Ectodermal cell (in vitro differentiated cells): Measurements from ENCODE around the gene DCAKD.

ENCODE experiments used
- H3K27ac ChIP-seq: 2 replicates; pipeline ENCODE4 v1.7.0; 2013; ENCODE audit warnings: mild to moderate bottlenecking, low read depth, low read length; ENCODE audit not compliant: insufficient read depth, poor library complexity, severe bottlenecking
- H3K27me3 ChIP-seq: 2 replicates; pipeline ENCODE4 v1.7.0; 2013; ENCODE audit warnings: mild to moderate bottlenecking, low read length; ENCODE audit not compliant: insufficient read depth, control insufficient read depth, poor library complexity, severe bottlenecking
- H3K36me3 ChIP-seq: one replicate; pipeline ENCODE4 v1.7.0; 2013; ENCODE audit warnings: low read length; ENCODE audit not compliant: control insufficient read depth, insufficient read depth
- H3K4me1 ChIP-seq: one replicate; pipeline ENCODE4 v1.7.0; 2013; ENCODE audit warnings: low read length; ENCODE audit not compliant: control insufficient read depth, insufficient read depth
- H3K4me3 ChIP-seq: 2 replicates; pipeline ENCODE4 v1.7.0; 2013; ENCODE audit warnings: low read depth, low read length, control low read depth; ENCODE audit not compliant: insufficient read depth
- H3K9me3 ChIP-seq: 2 replicates; pipeline ENCODE4 v1.7.0; 2013; ENCODE audit warnings: mild to moderate bottlenecking, low read length, moderate library complexity; ENCODE audit not compliant: control insufficient read depth
- WGBS, 2 experiments: methylation state at CpG; one replicate each; pipeline ENCODE4 v1.1.7; 2013; ENCODE audit warnings: missing lambda C conversion rate in 2 of 2; 5-methylcytosine and 5-hydroxymethylcytosine counted together

Gene DCAKD

GRCh38 chr17:45003877-45004276 is 47.6 kb downstream of the DCAKD start:
- H3K4me3 ChIP-seq: no peak overlapping the region
- H3K36me3 ChIP-seq: no peaks in the 10 kb centered on the region
- H3K27ac ChIP-seq: no peak overlapping the region
- 35 to 45% methylated on average over 8 of the region's 8 CpGs for WGBS, 2 experiments
- H3K4me1 ChIP-seq: peaks cover 22% of the 10 kb centered on the region
- H3K9me3 ChIP-seq: peaks cover 3% of the 10 kb centered on the region
- peaks cover 3% of the 10 kb centered on the region for H3K27me3 ChIP-seq

GRCh38 chr17:45001310-45001709 is 50.1 kb downstream of the DCAKD start:
- Histone ChIP-seq H3K36me3 (no peaks in the 10 kb centered on the region), H3K4me1 (peaks cover 18% of the 10 kb centered on the region), H3K27me3 (no peaks in the 10 kb centered on the region), H3K9me3 (peaks cover 3% of the 10 kb centered on the region), H3K4me3 (no peak overlapping the region), H3K27ac (no peak overlapping the region)
- 88 to 90% methylated on average over 3 of the region's 3 CpGs for WGBS, 2 experiments

GRCh38 chr17:44999433-44999832 is 52.0 kb downstream of the DCAKD start:
- H3K4me1 ChIP-seq: peaks cover 12% of the 10 kb centered on the region
- H3K4me3 ChIP-seq: no peak overlapping the region
- H3K36me3 ChIP-seq: no peaks in the 10 kb centered on the region
- H3K27me3 ChIP-seq: no peaks in the 10 kb centered on the region
- H3K9me3 ChIP-seq: peaks cover 3% of the 10 kb centered on the region
- WGBS, 2 experiments: 100% methylated on average over 1 to 3 of the region's 3 CpGs
- H3K27ac ChIP-seq: no peak overlapping the region

- peaks cover 3% of the 10 kb centered on the region for H3K9me3 ChIP-seq
- no peaks in the 10 kb centered on the region for H3K36me3 ChIP-seq
- no peak overlapping the region for H3K4me3 ChIP-seq
- no peaks in the 10 kb centered on the region for H3K27me3 ChIP-seq
- H3K4me1 ChIP-seq: peaks cover 6% of the 10 kb centered on the region
- no peak overlapping the region for H3K27ac ChIP-seq
These were observed 52.8 kb downstream of the DCAKD start for GRCh38 chr17:44998646-44999045.

- peaks cover 3% of the 10 kb centered on the region for H3K4me1 ChIP-seq
- H3K27me3 ChIP-seq: no peaks in the 10 kb centered on the region
- H3K36me3 ChIP-seq: no peaks in the 10 kb centered on the region
- H3K9me3 ChIP-seq: peaks cover 3% of the 10 kb centered on the region
- H3K4me3 ChIP-seq: no peak overlapping the region
- no peak overlapping the region for H3K27ac ChIP-seq
- 70 to 75% methylated on average over 7 of the region's 7 CpGs for WGBS, 2 experiments
These were observed 53.5 kb downstream of the DCAKD start for GRCh38 chr17:44997733-44998520.

GRCh38 chr17:44996304-44996703 is 55.1 kb downstream of the DCAKD start:
- Histone ChIP-seq H3K4me3 (no peak overlapping the region), H3K9me3 (peaks cover 3% of the 10 kb centered on the region), H3K27ac (no peak overlapping the region), H3K4me1 (peaks cover 3% of the 10 kb centered on the region), H3K36me3 (no peaks in the 10 kb centered on the region), H3K27me3 (no peaks in the 10 kb centered on the region)
- 82 to 93% methylated on average over 9 to 10 of the region's 10 CpGs for WGBS, 2 experiments

GRCh38 chr17:44995436-44996001 is 55.9 kb downstream of the DCAKD start:
- no peak overlapping the region for H3K4me3 ChIP-seq
- no peaks in the 10 kb centered on the region for H3K36me3 ChIP-seq
- 78 to 80% methylated on average over 11 of the region's 11 CpGs for WGBS, 2 experiments
- H3K9me3 ChIP-seq: peaks cover 3% of the 10 kb centered on the region
- no peaks in the 10 kb centered on the region for H3K27me3 ChIP-seq
- H3K27ac ChIP-seq: no peak overlapping the region
- H3K4me1 ChIP-seq: peaks cover 3% of the 10 kb centered on the region

GRCh38 chr17:44992242-44992939 is 59.0 kb downstream of the DCAKD start:
- WGBS, 2 experiments: 77 to 80% methylated on average over 5 of the region's 5 CpGs
- H3K27me3 ChIP-seq: peaks cover 10% of the 10 kb centered on the region
- H3K27ac ChIP-seq: no peak overlapping the region
- no peaks in the 10 kb centered on the region for H3K36me3 ChIP-seq
- H3K4me1 ChIP-seq: peaks cover 11% of the 10 kb centered on the region
- H3K9me3 ChIP-seq: no peaks in the 10 kb centered on the region
- H3K4me3 ChIP-seq: no peak overlapping the region

GRCh38 chr17:44990994-44991393 is 60.4 kb downstream of the DCAKD start:
- H3K9me3 ChIP-seq: no peaks in the 10 kb centered on the region
- H3K36me3 ChIP-seq: no peaks in the 10 kb centered on the region
- H3K27me3 ChIP-seq: peaks cover 10% of the 10 kb centered on the region
- no peak overlapping the region for H3K4me3 ChIP-seq
- peaks cover 13% of the 10 kb centered on the region for H3K4me1 ChIP-seq
- 77 to 86% methylated on average over 8 to 10 of the region's 10 CpGs for WGBS, 2 experiments
- no peak overlapping the region for H3K27ac ChIP-seq

- peaks cover 10% of the 10 kb centered on the region for H3K27me3 ChIP-seq
- 91 to 95% methylated on average over 17 of the region's 17 CpGs for WGBS, 2 experiments
- H3K4me3 ChIP-seq: no peak overlapping the region
- no peaks in the 10 kb centered on the region for H3K36me3 ChIP-seq
- H3K9me3 ChIP-seq: no peaks in the 10 kb centered on the region
- H3K27ac ChIP-seq: no peak overlapping the region
- peaks cover 13% of the 10 kb centered on the region for H3K4me1 ChIP-seq
These were observed 61.8 kb downstream of the DCAKD start for GRCh38 chr17:44989552-44990138.
